ENCODE data around the gene GRAMD1B.

GRAMD1B gene

GRCh38 chr11:123641495-123641840 lies 211.4 kb downstream of the GRAMD1B start:
- DNase-seq (ENCODE audit: low read depth), result no peak
- TF ChIP-seq CTCF (IDR thresholded peaks at IDR 0.05; ENCODE audit: low read depth, low read length, missing control alignments), result no peak
- no peak overlapping the region for H3K4me3 ChIP-seq (ENCODE audit: low read depth, low read length)

GRCh38 chr11:123642435-123642834 lies 212.4 kb downstream of the GRAMD1B start:
- no peak for DNase-seq (ENCODE audit: low read depth)
- H3K4me3 ChIP-seq (ENCODE audit: low read depth, low read length), result no peak overlapping the region
- TF ChIP-seq CTCF (IDR thresholded peaks at IDR 0.05; ENCODE audit: low read depth, low read length, missing control alignments), result no peak

GRCh38 chr11:123645286-123645975 lies 215.4 kb downstream of the GRAMD1B start:
- no peak for TF ChIP-seq CTCF (IDR thresholded peaks at IDR 0.05; ENCODE audit: low read depth, low read length, missing control alignments)
- no peak for DNase-seq (ENCODE audit: low read depth)
- no peak overlapping the region for H3K4me3 ChIP-seq (ENCODE audit: low read depth, low read length)

- no peak overlapping the region for H3K4me3 ChIP-seq (ENCODE audit: low read depth, low read length)
- DNase-seq (ENCODE audit: low read depth), result no peak
- no peak for TF ChIP-seq CTCF (IDR thresholded peaks at IDR 0.05; ENCODE audit: low read depth, low read length, missing control alignments)
Observed at GRCh38 chr11:123650901-123651300, 220.8 kb downstream of the GRAMD1B start.

- no peak for DNase-seq (ENCODE audit: low read depth)
- no peak for TF ChIP-seq CTCF (IDR thresholded peaks at IDR 0.05; ENCODE audit: low read depth, low read length, missing control alignments)
- H3K4me3 ChIP-seq (ENCODE audit: low read depth, low read length), result no peak overlapping the region
Observed at GRCh38 chr11:123652599-123652998, 222.5 kb downstream of the GRAMD1B start.

- H3K4me3 ChIP-seq (ENCODE audit: low read depth, low read length), result no peak overlapping the region
- no peak for TF ChIP-seq CTCF (IDR thresholded peaks at IDR 0.05; ENCODE audit: low read depth, low read length, missing control alignments)
- no peak for DNase-seq (ENCODE audit: low read depth)
Observed at GRCh38 chr11:123653483-123653826, 223.4 kb downstream of the GRAMD1B start.

- no peak for TF ChIP-seq CTCF (IDR thresholded peaks at IDR 0.05; ENCODE audit: low read depth, low read length, missing control alignments)
- no peak for DNase-seq (ENCODE audit: low read depth)
- peak overlapping the region; percentile 48 for H3K4me3 ChIP-seq (ENCODE audit: low read depth, low read length)
Observed at GRCh38 chr11:123653827-123654565, 223.9 kb downstream of the GRAMD1B start.
